SK-N-SH treated with all-trans-retinoic acid at 6 μM for 48 hours (cell line): ENCODE data around the gene SERP2.

Experiments
- ATAC-seq: fragments of 200-7000 bp; cut with Tn5 transposase; 3 replicates; pipeline ENCODE4 v1.9.1; 2020; ENCODE audit warnings: mild to moderate bottlenecking, moderate library complexity
- ARNTL ChIP-seq: fragments of 450-650 bp; formaldehyde crosslinking; IDR thresholded peaks from 2 replicates; pipeline ENCODE4 v1.5.0; 2020; ENCODE audit warnings: low read depth, mild to moderate bottlenecking, moderate library complexity, borderline replicate concordance
- BACH2 ChIP-seq: fragments of 250-450 bp; sonication (Bioruptor Pico); IDR thresholded peaks from 2 replicates; pipeline ENCODE4 v1.9.0; 2021; ENCODE audit warnings: mild to moderate bottlenecking, borderline replicate concordance
- CREB5 ChIP-seq: fragments of 250-450 bp; sonication (Bioruptor Pico); IDR thresholded peaks from 2 replicates; pipeline ENCODE4 v1.5.1; 2020; ENCODE audit warnings: low read depth, mild to moderate bottlenecking, moderate library complexity
- CSDC2 ChIP-seq: fragments of 250-450 bp; sonication (Bioruptor Pico); IDR thresholded peaks from 2 replicates; pipeline ENCODE4 v1.5.0; 2020; ENCODE audit warnings: mild to moderate bottlenecking, moderate library complexity
- CSRNP3 ChIP-seq: fragments of 250-450 bp; sonication (Bioruptor Pico); IDR thresholded peaks from 2 replicates; pipeline ENCODE4 v1.5.1; 2021; ENCODE audit warnings: mild to moderate bottlenecking, moderate library complexity
- ESRRG ChIP-seq: fragments of 250-450 bp; sonication (Bioruptor Pico); IDR thresholded peaks from 2 replicates; pipeline ENCODE4 v1.6.1; 2021; ENCODE audit warnings: mild to moderate bottlenecking
- GLIS3 ChIP-seq: fragments of 250-450 bp; sonication (Bioruptor Pico); IDR thresholded peaks from 2 replicates; pipeline ENCODE4 v1.5.0; 2020; ENCODE audit warnings: mild to moderate bottlenecking, moderate library complexity
- ISL1 ChIP-seq: fragments of 250-450 bp; sonication (Bioruptor Pico); IDR thresholded peaks from 2 replicates; pipeline ENCODE4 v2.1.2; 2022; ENCODE audit warnings: mild to moderate bottlenecking, moderate library complexity
- OSR1 ChIP-seq: fragments of 250-450 bp; sonication (Bioruptor Pico); IDR thresholded peaks from 2 replicates; pipeline ENCODE4 v1.8.0; 2022; ENCODE audit warnings: moderate library complexity, mild to moderate bottlenecking, inconsistent platforms
- PPARA ChIP-seq: fragments of 250-450 bp; sonication (Bioruptor Pico); IDR thresholded peaks from 2 replicates; pipeline ENCODE4 v1.5.0; 2020; ENCODE audit warnings: mild to moderate bottlenecking, borderline replicate concordance
- RARB ChIP-seq: fragments of 250-450 bp; sonication (Bioruptor Pico); IDR thresholded peaks from 2 replicates; pipeline ENCODE4 v1.8.0; 2021; ENCODE audit warnings: mild to moderate bottlenecking, moderate library complexity
- SNAI2 ChIP-seq: fragments of 250-450 bp; sonication (Bioruptor Pico); IDR thresholded peaks from 2 replicates; pipeline ENCODE4 v1.5.0; 2020; ENCODE audit warnings: mild to moderate bottlenecking, moderate library complexity
- TCF4 ChIP-seq: fragments of 250-450 bp; sonication (Bioruptor Pico); IDR thresholded peaks from 2 replicates; pipeline ENCODE4 v1.8.0; 2021; ENCODE audit warnings: mild to moderate bottlenecking, moderate library complexity, borderline replicate concordance
- TSHZ2 ChIP-seq: fragments of 250-450 bp; sonication (Bioruptor Pico); IDR thresholded peaks from 2 replicates; pipeline ENCODE4 v1.5.0; 2020; ENCODE audit warnings: mild to moderate bottlenecking, moderate library complexity
- ZC3H10 ChIP-seq: fragments of 250-450 bp; sonication (Bioruptor Pico); IDR thresholded peaks from 2 replicates; pipeline ENCODE4 v1.5.1; 2021; ENCODE audit warnings: mild to moderate bottlenecking, moderate library complexity
- ZFP3 ChIP-seq: fragments of 250-450 bp; sonication (Bioruptor Pico); IDR thresholded peaks from 2 replicates; pipeline ENCODE4 v1.5.0; 2020; ENCODE audit warnings: mild to moderate bottlenecking, moderate library complexity
- ZFP30 ChIP-seq: fragments of 450-650 bp; formaldehyde crosslinking; IDR thresholded peaks from 2 replicates; pipeline ENCODE4 v1.5.0; 2022; ENCODE audit warnings: mild to moderate bottlenecking, moderate library complexity
- ZNF565 ChIP-seq: fragments of 450-650 bp; formaldehyde crosslinking; conservative IDR thresholded peaks from 2 replicates; pipeline ENCODE4 v1.5.0; 2020; ENCODE audit warnings: low read depth, mild to moderate bottlenecking, moderate library complexity
- ZNF70 ChIP-seq: fragments of 450-650 bp; formaldehyde crosslinking; IDR thresholded peaks from 2 replicates; pipeline ENCODE4 v1.5.0; 2020; ENCODE audit warnings: mild to moderate bottlenecking, moderate library complexity
- ZNF8 ChIP-seq: fragments of 450-650 bp; formaldehyde crosslinking; IDR thresholded peaks from 2 replicates; pipeline ENCODE4 v1.5.0; 2020; ENCODE audit warnings: mild to moderate bottlenecking, moderate library complexity

The SERP2 gene

GRCh38 chr13:44350775-44351504 lies 22.7 kb upstream of the SERP2 start:
- no peak for ATAC-seq
- no peak for TF ChIP-seq OSR1 (CRISPR knock-in tag)
- TF ChIP-seq ZNF8 = no peak
- TF ChIP-seq ZNF70 (CRISPR knock-in tag) = no peak
- TF ChIP-seq TSHZ2 (CRISPR knock-in tag) = no peak
- TF ChIP-seq ARNTL (CRISPR knock-in tag) = no peak
- TF ChIP-seq CSDC2 = no peak
- TF ChIP-seq GLIS3 = no peak
- TF ChIP-seq TCF4 (CRISPR knock-in tag) = no peak

GRCh38 chr13:44351505-44351854 lies 22.1 kb upstream of the SERP2 start:
- TF ChIP-seq CSRNP3 (CRISPR knock-in tag) (no peak), TCF4 (CRISPR knock-in tag) (no peak), CSDC2 (no peak), PPARA (CRISPR knock-in tag) (no peak), CREB5 (CRISPR knock-in tag) (no peak), ZNF565 (no peak), ZC3H10 (CRISPR knock-in tag) (no peak), ZFP3 (no peak), SNAI2 (CRISPR knock-in tag) (no peak), ESRRG (CRISPR knock-in tag) (no peak), GLIS3 (no peak), ZFP30 (CRISPR knock-in tag) (no peak), RARB (no peak), ZNF70 (CRISPR knock-in tag) (no peak), TSHZ2 (CRISPR knock-in tag) (no peak), ARNTL (CRISPR knock-in tag) (no peak), BACH2 (no peak)
- no peak for ATAC-seq

- no peak for ATAC-seq
- TF ChIP-seq ZC3H10 (CRISPR knock-in tag) (no peak), ZNF565 (no peak), CREB5 (CRISPR knock-in tag) (no peak), SNAI2 (CRISPR knock-in tag) (no peak), ESRRG (CRISPR knock-in tag) (no peak), TCF4 (CRISPR knock-in tag) (no peak), ZFP3 (no peak), PPARA (CRISPR knock-in tag) (no peak), GLIS3 (no peak), ZNF70 (CRISPR knock-in tag) (no peak), CSRNP3 (CRISPR knock-in tag) (no peak), TSHZ2 (CRISPR knock-in tag) (no peak), BACH2 (no peak), RARB (no peak), ISL1 (no peak)
These were observed 21.4 kb upstream of the SERP2 start for GRCh38 chr13:44352202-44352601.
